Ureter (tissue), 1 donor: ENCODE data around the gene TGIF2LX. TPM values are rescaled to one million over a fixed set of nuclear protein-coding genes. Genes with fewer than 3 reads are reported as not detected.
"Not testable (repeated sequence)": the region's sequence is repeated elsewhere in the genome, so short reads cannot be mapped to it uniquely, and the experiment has no call there.

Experiments used
- DNase-seq: peaks from one replicate; pipeline ENCODE4 v3.0.0-alpha.2; 2020; ENCODE audit warnings: low spot score
- total RNA-seq: library from RNA; stranded (reverse); gene quantifications from one replicate; pipeline ENCODE4 v1.2.4, GENCODE V29; 2023
- donor health status: DM: yes; HTN: yes; CAD: no.

The TGIF2LX gene
- total RNA-seq = not detected

DNA sequence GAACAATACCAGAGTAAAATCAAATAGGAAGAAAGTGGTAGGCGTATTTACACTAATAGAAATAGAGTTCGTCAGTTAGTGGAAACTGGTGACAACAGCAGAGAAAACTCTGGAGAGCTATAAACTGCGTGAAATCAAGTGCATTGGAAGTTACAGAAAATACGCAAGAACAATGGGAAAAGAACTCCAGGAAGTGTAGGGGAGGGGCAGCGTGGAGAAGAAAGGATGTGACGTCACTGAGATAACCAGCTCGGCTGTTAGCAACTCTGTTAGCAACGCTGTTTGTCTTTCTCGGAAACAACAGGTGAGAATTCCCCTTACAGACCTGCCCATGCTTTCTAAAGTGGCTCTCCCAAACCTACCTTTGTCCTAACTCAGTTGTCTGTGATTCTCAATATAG lies at the start of gene TGIF2LX:
TGIF2LX (plus strand) TSS at position 244 of the 400 bp plus-strand sequence. CDS start 178 bp downstream, outside the sequence.
- DNase-seq = not testable (repeated sequence)

DNA sequence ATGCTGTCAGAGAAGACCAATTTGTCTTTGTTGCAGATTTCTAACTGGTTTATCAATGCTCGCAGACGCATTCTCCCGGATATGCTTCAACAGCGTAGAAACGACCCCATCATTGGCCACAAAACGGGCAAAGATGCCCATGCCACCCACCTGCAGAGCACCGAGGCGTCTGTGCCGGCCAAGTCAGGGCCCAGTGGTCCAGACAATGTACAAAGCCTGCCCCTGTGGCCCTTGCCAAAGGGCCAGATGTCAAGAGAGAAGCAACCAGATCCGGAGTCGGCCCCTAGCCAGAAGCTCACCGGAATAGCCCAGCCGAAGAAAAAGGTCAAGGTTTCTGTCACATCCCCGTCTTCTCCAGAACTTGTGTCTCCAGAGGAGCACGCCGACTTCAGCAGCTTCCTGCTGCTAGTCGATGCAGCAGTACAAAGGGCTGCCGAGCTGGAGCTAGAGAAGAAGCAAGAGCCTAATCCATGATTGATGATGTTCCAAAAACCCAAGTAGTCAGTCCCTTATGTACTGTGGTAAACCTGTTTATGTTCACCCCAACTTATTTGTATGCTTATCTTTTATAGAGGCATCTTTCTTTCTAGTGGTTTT lies 728 bp downstream of the TGIF2LX start:
- not testable (repeated sequence) for DNase-seq

DNA sequence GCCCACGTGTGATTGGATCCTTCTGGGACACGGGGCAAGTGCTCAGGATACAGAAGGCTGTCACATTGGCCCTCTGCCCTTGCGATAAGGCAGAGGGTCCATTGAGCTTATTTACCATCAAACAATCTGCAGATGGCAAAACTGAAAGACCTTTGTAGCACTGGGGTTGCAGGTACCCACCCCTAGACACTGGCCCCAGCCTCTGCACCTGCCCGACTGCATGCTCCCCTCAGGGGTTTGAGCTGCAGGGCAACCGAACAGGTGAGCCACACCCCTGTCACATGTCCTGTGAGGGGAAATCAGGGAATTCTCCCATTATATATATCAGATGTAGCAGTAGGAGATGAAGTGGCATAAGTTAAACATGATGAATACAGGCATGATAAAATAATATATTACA lies 21.4 kb downstream of the TGIF2LX start:
- not testable (repeated sequence) for DNase-seq

DNA sequence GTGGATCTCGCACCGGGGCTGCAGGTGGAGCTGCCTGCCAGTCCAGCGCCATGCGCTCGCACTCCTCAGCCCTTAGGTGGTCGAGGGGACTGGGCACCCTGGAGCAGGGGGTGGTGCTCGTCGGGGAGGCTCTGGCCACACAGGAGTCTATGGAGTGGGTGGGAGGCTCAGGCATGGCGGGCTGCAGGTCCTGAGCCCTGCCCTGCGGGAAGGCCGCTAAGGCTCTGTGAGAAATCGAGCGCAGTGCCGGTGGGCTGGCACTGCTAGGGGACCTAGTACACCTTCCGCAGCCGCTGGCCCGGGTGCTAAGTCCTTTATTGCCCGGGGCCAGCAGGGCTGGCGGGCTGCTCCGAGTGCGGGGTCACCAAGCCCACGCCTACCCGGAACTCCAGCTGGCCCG lies 43.9 kb downstream of the TGIF2LX start:
- DNase-seq = not testable (repeated sequence)
